Endothelial cell of umbilical vein (primary cell): ENCODE data around the gene ITIH5. TPM values are rescaled to one million over a fixed set of nuclear protein-coding genes. Genes with fewer than 3 reads are reported as not detected.

ENCODE experiments used
- BruUV-seq: library from RNA; stranded (reverse); fragments of 400-500 nt; replicated peaks from 2 replicates; lab custom pipeline; 2021; lab: Mats Ljungman, UMichigan
- CTCF ChIA-PET: fragments of 300-600, 350-600 bp; sonication (Branson Sonifier 250); formaldehyde crosslinking; loops from one replicate; lab custom pipeline; 2021; ENCODE audit warnings: antibody characterized with exemption, inconsistent platforms; lab: Charles Lee
- POLR2A ChIA-PET: fragments of 300-600, 350-600 bp; sonication (Branson Sonifier 250); formaldehyde crosslinking; loops from one replicate; lab custom pipeline; 2021; ENCODE audit warnings: antibody characterized with exemption, inconsistent platforms; lab: Charles Lee
- DNase-seq: peaks from one replicate; pipeline ENCODE4 v3.0.0-alpha.2; 2011; ENCODE audit warnings: low read depth, low spot score
- FAIRE-seq: peaks from 2 replicates; lab custom pipeline; 2011; peaks lifted over from hg19 to GRCh38; lab: Jason Lieb, UNC
- H2AFZ ChIP-seq: 2 replicates; pipeline ENCODE4 v1.6.0; 2012; ENCODE audit warnings: low read depth, low read length, control low read depth, inconsistent platforms
- H3K27ac ChIP-seq: 2 replicates; pipeline ENCODE4 v1.5.1; 2011; ENCODE audit warnings: low read depth, mild to moderate bottlenecking, control low read depth, low read length, moderate library complexity; ENCODE audit not compliant: insufficient read depth
- H3K27me3 ChIP-seq, 2 experiments: 2 replicates each; pipeline versions ENCODE4 v1.6.0 to v1.6.1; 2011; ENCODE audit warnings: low read length in 2 of 2, mixed read lengths in 1 of 2; ENCODE audit not compliant: control insufficient read depth in 2 of 2, insufficient read depth in 2 of 2
- H3K36me3 ChIP-seq, 2 experiments: 2 replicates in 1 of 2; 3 replicates in 1 of 2; pipeline ENCODE4 v1.5.1; 2011; ENCODE audit warnings: low read length in 2 of 2, mild to moderate bottlenecking in 1 of 2, moderate library complexity in 1 of 2; ENCODE audit not compliant: control insufficient read depth in 2 of 2, insufficient read depth in 2 of 2; ENCODE audit errors: extremely low read depth in 1 of 2
- H3K4me1 ChIP-seq: 3 replicates; pipeline ENCODE4 v1.5.1; 2011; ENCODE audit warnings: mild to moderate bottlenecking, low read length; ENCODE audit not compliant: control insufficient read depth, insufficient read depth; ENCODE audit errors: extremely low read depth
- H3K4me2 ChIP-seq: 2 replicates; pipeline ENCODE4 v1.6.1; 2011; ENCODE audit warnings: low read length, control low read depth, mixed read lengths; ENCODE audit not compliant: insufficient read depth
- H3K4me3 ChIP-seq, 3 experiments: fragments of 200-600 bp in 1 of 3; sonication (generic), shearing (Covaris generic) in 1 of 3; replicated peaks in 1 of 3; 2 replicates each; pipeline ENCODE4 v1.5.1; 2011 to 2016; ENCODE audit warnings: control low read depth in 3 of 3, low read length in 3 of 3, mild to moderate bottlenecking in 2 of 3, inconsistent platforms in 1 of 3, low read depth in 1 of 3, moderate library complexity in 1 of 3; ENCODE audit not compliant: insufficient read depth in 1 of 3
- H3K79me2 ChIP-seq: 2 replicates; pipeline ENCODE4 v1.6.0; 2012; ENCODE audit warnings: low read length, inconsistent platforms; ENCODE audit not compliant: control insufficient read depth, insufficient read depth
- H3K9ac ChIP-seq: replicated peaks from 2 replicates; pipeline ENCODE3; 2011; ENCODE audit warnings: low read length, control low read depth; ENCODE audit not compliant: insufficient read depth; ENCODE audit errors: extremely low read depth
- H3K9me1 ChIP-seq: replicated peaks from 3 replicates; pipeline ENCODE4 v1.6.0; 2011; ENCODE audit warnings: mild to moderate bottlenecking, low read length; ENCODE audit not compliant: control insufficient read depth, insufficient read depth; ENCODE audit errors: extremely low read depth
- H3K9me3 ChIP-seq: replicated peaks from 2 replicates; pipeline ENCODE4 v1.5.1; 2012; ENCODE audit warnings: low read length, inconsistent platforms; ENCODE audit not compliant: control insufficient read depth, insufficient read depth
- H4K20me1 ChIP-seq: replicated peaks from 2 replicates; pipeline ENCODE3; 2011; ENCODE audit warnings: mild to moderate bottlenecking, low read length; ENCODE audit not compliant: control insufficient read depth, insufficient read depth; ENCODE audit errors: extremely low read depth
- CTCF ChIP-seq, 2 donors: IDR thresholded peaks; 1 replicate in 1 of 2; 2 replicates in 1 of 2; pipeline ENCODE4 v1.5.1; 2011; ENCODE audit warnings: low read length in 2 of 2, mild to moderate bottlenecking in 2 of 2, moderate library complexity in 2 of 2, control low read depth in 1 of 2, inconsistent platforms in 1 of 2, low read depth in 1 of 2; ENCODE audit not compliant: insufficient read depth in 1 of 2; ENCODE audit errors: extremely low read depth in 1 of 2
- EZH2 ChIP-seq: IDR thresholded peaks from 2 replicates; pipeline ENCODE4 v1.6.1; 2012; ENCODE audit warnings: borderline replicate concordance, low read depth, mild to moderate bottlenecking, moderate library complexity, low read length, inconsistent platforms; ENCODE audit not compliant: severe bottlenecking
- FOS ChIP-seq: IDR thresholded peaks from 2 replicates; pipeline ENCODE4 v1.6.1; 2011; ENCODE audit warnings: mild to moderate bottlenecking, low read length, moderate library complexity, borderline replicate concordance; ENCODE audit not compliant: insufficient read depth
- GATA2 ChIP-seq: IDR thresholded peaks from 2 replicates; pipeline ENCODE4 v1.7.0; 2011; ENCODE audit warnings: low read depth, mild to moderate bottlenecking, moderate library complexity, mixed read lengths, low read length; ENCODE audit not compliant: insufficient read length, insufficient read depth
- JUN ChIP-seq: IDR thresholded peaks from 2 replicates; pipeline ENCODE4 v1.6.1; 2011; ENCODE audit warnings: borderline replicate concordance, low read depth; ENCODE audit not compliant: insufficient read length, insufficient read depth
- MAX ChIP-seq: IDR thresholded peaks from 2 replicates; pipeline ENCODE4 v1.6.1; 2011; ENCODE audit not compliant: insufficient read depth, insufficient read length
- MYC ChIP-seq: IDR thresholded peaks from one replicate; pipeline ENCODE4 v1.6.1; 2011; ENCODE audit warnings: mild to moderate bottlenecking, low read depth, low read length
- POLR2A ChIP-seq: IDR thresholded peaks from 2 replicates; pipeline ENCODE4 v1.6.1; 2012; ENCODE audit warnings: low read depth, mild to moderate bottlenecking, control low read depth, low read length
- POLR2AphosphoS5 ChIP-seq: IDR thresholded peaks from 2 replicates; pipeline ENCODE4 v1.6.1; 2012; ENCODE audit warnings: low read depth, mild to moderate bottlenecking, control low read depth, low read length, moderate library complexity; ENCODE audit not compliant: insufficient read depth
- dilution Hi-C: fragments of 300-500 bp; cut with MboI; formaldehyde crosslinking; loops from one replicate; pipeline ENCODE4 v1.15.0; 2019; ENCODE audit warnings: low sequenced_read_pairs; ENCODE audit not compliant: extremely low pct_ligation_motif_present
- intact Hi-C: fragments of 100-400 bp; cut with micrococcal nuclease; formaldehyde crosslinking; loops from one replicate; pipeline ENCODE4 v1.10.0; 2022
- polyA plus RNA-seq, 4 experiments: library from polyadenylated mRNA; depleted of rRNA in 3 of 4; stranded (reverse) in 3 of 4; unstranded in 1 of 4; fragments of >200 nt; gene quantifications; 2 replicates each; pipeline versions ENCODE4 v1.2.1 to v1.2.3, GENCODE V29; 2011 to 2012; ENCODE audit warnings: missing spikeins in 1 of 4
- total RNA-seq: library from RNA; stranded (reverse); gene quantifications from 2 replicates; pipeline ENCODE4 v1.2.3, GENCODE V29; 2021

ITIH5 gene
- total and polyA plus RNA-seq, 2 donors (not counting 3 experiments of a cell fraction or from before 2014, with no cell fraction given): not detected

GRCh38 chr10:7527468-7527867 lies 139.3 kb downstream of the ITIH5 start:
- Histone ChIP-seq H3K4me2 (no peak overlapping the region), H3K4me1 (no peaks in the 10 kb centered on the region), H3K4me3 (no peak overlapping the region), H2AFZ (no peak overlapping the region), H3K27me3 (no peaks in the 10 kb centered on the region), H3K9me1 (no peaks in the 10 kb centered on the region), H4K20me1 (no peaks in the 10 kb centered on the region), H3K36me3 (no peaks in the 10 kb centered on the region), H3K9ac (no peak overlapping the region), H3K9me3 (no peaks in the 10 kb centered on the region), H3K27ac (no peak overlapping the region), H3K79me2 (no peaks in the 10 kb centered on the region)
- BruUV-seq: no TSS peak
- intact Hi-C loops (loop anchor here (5.0 to 10.0 kb wide), 3 partner anchors 345 to 1680 kb away; partner anchors contain the start of gene GATA3), dilution Hi-C loops (no loop called here)
- no peak for TF ChIP-seq POLR2AphosphoS5
- no peak for TF ChIP-seq JUN
- no peak for TF ChIP-seq EZH2
- TF ChIP-seq FOS: no peak
- no peak for TF ChIP-seq CTCF (IDR thresholded peaks at IDR 0.05; ENCODE audit: extremely low read depth in 1 of 2, insufficient read depth in 1 of 2, low read depth in 1 of 2, low read length in 2 of 2)
- no peak for TF ChIP-seq POLR2A
- no peak for TF ChIP-seq MAX
- no peak for TF ChIP-seq GATA2
- no peak for TF ChIP-seq MYC
- ChIA-PET POLR2A (no interaction called here), CTCF (interaction anchor here (2.1 kb wide), 1 partner anchor 159 kb away, joined by 10 read pairs; no protein-coding TSS in a partner anchor)
- FAIRE-seq (no peak), DNase-seq (no peak)
